ENCODE results near the gene TMED4. TPM values are rescaled to one million over a fixed set of nuclear protein-coding genes. Genes with fewer than 3 reads are reported as not detected.

TMED4 gene
- total RNA-seq, 1 experiment from 2014 or later, result 62.4 TPM

DNA sequence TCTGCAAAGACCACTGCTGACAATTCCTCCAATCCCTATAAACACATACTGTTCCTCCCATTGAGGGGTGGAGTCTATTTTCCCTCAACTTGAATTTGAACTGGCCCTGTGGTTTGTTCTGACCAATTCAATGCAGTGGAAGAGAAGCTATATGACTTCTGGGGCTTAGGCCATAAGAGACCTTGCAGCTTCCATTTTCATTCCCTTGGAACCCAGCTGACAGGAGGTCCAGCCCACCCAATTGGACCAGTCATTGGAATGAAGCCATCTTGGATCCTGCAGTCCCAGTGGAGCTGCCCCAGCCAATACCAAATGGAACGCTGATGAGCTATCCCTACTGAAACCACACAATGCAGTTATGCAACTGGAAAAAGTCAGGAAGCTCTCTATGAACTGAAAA lies 8.9 kb upstream of the TMED4 start:
- H3K4me1 ChIP-seq (ENCODE audit: insufficient read depth, low read length), result no peaks in the 10 kb centered on the region
- no peak overlapping the region for H3T11ph ChIP-seq (ENCODE audit: low read length)
- no peaks in the 10 kb centered on the region for H3K27me3 ChIP-seq (ENCODE audit: insufficient read depth, low read length)
- H2BK15ac ChIP-seq (ENCODE audit: low read depth, low read length), result no peak overlapping the region
- Mint-ChIP-seq H3K27ac (no peak overlapping the region), H3K27me3 (ENCODE audit: low read depth) (peaks cover 8% of the 10 kb centered on the region; the same call in 1 of the 2 replicates), H3K4me3 (no peak overlapping the region), H3K36me3 (ENCODE audit: insufficient read depth in 1 of 3, low read depth in 3 of 3) (no peaks in the 10 kb centered on the region), H3K9me3 (no peaks in the 10 kb centered on the region), H3K4me1 (no peaks in the 10 kb centered on the region)
- H3K79me2 ChIP-seq (ENCODE audit: insufficient read depth, low read length), result no peaks in the 10 kb centered on the region
- no peak for DNase-seq
- no peak overlapping the region for H4K5ac ChIP-seq (ENCODE audit: insufficient read length, low read depth, low read length)
- H3K4ac ChIP-seq (ENCODE audit: low read depth, low read length), result no peak overlapping the region
- H2AFZ ChIP-seq (ENCODE audit: low read length), result no peak overlapping the region
- no peak overlapping the region for H3K27ac ChIP-seq (ENCODE audit: insufficient read length, low read depth, low read length)
- no peak overlapping the region for H4K91ac ChIP-seq (ENCODE audit: insufficient read length, low read depth, low read length)
- no peak overlapping the region for H3K23ac ChIP-seq (ENCODE audit: insufficient read length, low read depth, low read length)
- no peak overlapping the region for H3K18ac ChIP-seq (ENCODE audit: insufficient read length, low read depth, low read length)
- H2AK5ac ChIP-seq (ENCODE audit: insufficient read length, low read length), result no peak overlapping the region
- no peaks in the 10 kb centered on the region for H3K23me2 ChIP-seq (ENCODE audit: insufficient read length, low read depth, low read length, poor library complexity, severe bottlenecking)
- no peak overlapping the region for H3K14ac ChIP-seq (ENCODE audit: insufficient read depth, low read length)
- no peak overlapping the region for H2BK120ac ChIP-seq (ENCODE audit: low read depth, low read length, poor library complexity, severe bottlenecking)
- H4K20me1 ChIP-seq (ENCODE audit: control insufficient read depth, insufficient read depth, insufficient read length), result no peaks in the 10 kb centered on the region
- H3K4me2 ChIP-seq (ENCODE audit: insufficient read depth, insufficient read length, low read length), result no peak overlapping the region
- WGBS (ENCODE audit: extremely low coverage, insufficient read length, low lambda C conversion rate), result no CpG with 5 or more reads among the region's 1 CpG
- TF ChIP-seq, protein P1, sequence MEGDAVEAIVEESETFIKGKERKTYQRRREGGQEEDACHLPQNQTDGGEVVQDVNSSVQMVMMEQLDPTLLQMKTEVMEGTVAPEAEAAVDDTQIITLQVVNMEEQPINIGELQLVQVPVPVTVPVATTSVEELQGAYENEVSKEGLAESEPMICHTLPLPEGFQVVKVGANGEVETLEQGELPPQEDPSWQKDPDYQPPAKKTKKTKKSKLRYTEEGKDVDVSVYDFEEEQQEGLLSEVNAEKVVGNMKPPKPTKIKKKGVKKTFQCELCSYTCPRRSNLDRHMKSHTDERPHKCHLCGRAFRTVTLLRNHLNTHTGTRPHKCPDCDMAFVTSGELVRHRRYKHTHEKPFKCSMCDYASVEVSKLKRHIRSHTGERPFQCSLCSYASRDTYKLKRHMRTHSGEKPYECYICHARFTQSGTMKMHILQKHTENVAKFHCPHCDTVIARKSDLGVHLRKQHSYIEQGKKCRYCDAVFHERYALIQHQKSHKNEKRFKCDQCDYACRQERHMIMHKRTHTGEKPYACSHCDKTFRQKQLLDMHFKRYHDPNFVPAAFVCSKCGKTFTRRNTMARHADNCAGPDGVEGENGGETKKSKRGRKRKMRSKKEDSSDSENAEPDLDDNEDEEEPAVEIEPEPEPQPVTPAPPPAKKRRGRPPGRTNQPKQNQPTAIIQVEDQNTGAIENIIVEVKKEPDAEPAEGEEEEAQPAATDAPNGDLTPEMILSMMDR (conservative IDR thresholded peaks at IDR 0.05), result no peak
- H2BK12ac ChIP-seq (ENCODE audit: insufficient read length, low read depth, low read length), result no peak overlapping the region
- H3K9ac ChIP-seq (ENCODE audit: extremely low read depth, insufficient read length, low read length), result no peak overlapping the region
- H4K8ac ChIP-seq (replicated peaks; ENCODE audit: insufficient read length, low read depth, low read length), result no peak overlapping the region
- H2BK20ac ChIP-seq (ENCODE audit: low read depth, low read length, poor library complexity, severe bottlenecking), result no peak overlapping the region
- H3K79me1 ChIP-seq (ENCODE audit: insufficient read depth, low read depth, low read length, poor library complexity, severe bottlenecking), result no peaks in the 10 kb centered on the region
- H3K9me3 ChIP-seq (ENCODE audit: control insufficient read depth, low read depth, low read length), result no peaks in the 10 kb centered on the region
- no peak overlapping the region for H3K56ac ChIP-seq (ENCODE audit: insufficient read length, low read depth, low read length)
- no peak overlapping the region for H2BK5ac ChIP-seq (ENCODE audit: insufficient read length, low read length)
